Trophoblast cell (in vitro differentiated cells and primary cell): ENCODE results near the gene SLIT3.

ENCODE experiments used
- DNase-seq, 2 donors: peaks; one replicate each; pipeline ENCODE4 v3.0.0-alpha.2; 2016
- H2AFZ ChIP-seq: 2 replicates; pipeline ENCODE4 v1.6.1; 2013; ENCODE audit warnings: low read length, moderate library complexity, mild to moderate bottlenecking; ENCODE audit not compliant: insufficient read depth, poor library complexity
- H2AK5ac ChIP-seq: 2 replicates; pipeline ENCODE4 v1.6.1; 2013; ENCODE audit warnings: mild to moderate bottlenecking, low read length
- H2BK120ac ChIP-seq: 2 replicates; pipeline ENCODE4 v1.6.1; 2013; ENCODE audit warnings: low read length, mild to moderate bottlenecking, moderate library complexity; ENCODE audit not compliant: insufficient read depth, poor library complexity
- H2BK12ac ChIP-seq: 2 replicates; pipeline ENCODE4 v1.6.1; 2013; ENCODE audit warnings: mild to moderate bottlenecking, low read length, moderate library complexity
- H2BK5ac ChIP-seq: 2 replicates; pipeline ENCODE4 v1.6.1; 2013; ENCODE audit warnings: low read length, low read depth, moderate library complexity, mild to moderate bottlenecking; ENCODE audit not compliant: poor library complexity
- H3K14ac ChIP-seq: 2 replicates; pipeline ENCODE4 v1.6.1; 2013; ENCODE audit warnings: mild to moderate bottlenecking, low read length
- H3K18ac ChIP-seq: 2 replicates; pipeline ENCODE4 v1.6.1; 2013; ENCODE audit warnings: mild to moderate bottlenecking, low read length
- H3K23ac ChIP-seq: 2 replicates; pipeline ENCODE4 v1.6.1; 2013; ENCODE audit warnings: low read length
- H3K27ac ChIP-seq: 2 replicates; pipeline ENCODE4 v1.5.1; 2013; ENCODE audit warnings: low read depth, mild to moderate bottlenecking, inconsistent platforms, low read length, moderate library complexity
- H3K27me3 ChIP-seq: 2 replicates; pipeline ENCODE4 v1.6.1; 2013; ENCODE audit warnings: inconsistent platforms, mild to moderate bottlenecking, low read length, moderate library complexity; ENCODE audit not compliant: insufficient read depth
- H3K36me3 ChIP-seq, 2 experiments: 1 replicate in 1 of 2; 2 replicates in 1 of 2; pipeline ENCODE4 v1.6.1; 2013; ENCODE audit warnings: low read length in 2 of 2, mild to moderate bottlenecking in 2 of 2, moderate library complexity in 1 of 2; ENCODE audit not compliant: insufficient read depth in 2 of 2, control insufficient read depth in 1 of 2
- H3K4ac ChIP-seq: 2 replicates; pipeline ENCODE4 v1.6.1; 2013; ENCODE audit warnings: low read depth, mild to moderate bottlenecking, low read length, moderate library complexity
- H3K4me1 ChIP-seq, 2 experiments: 1 replicate in 1 of 2; 2 replicates in 1 of 2; pipeline ENCODE4 v1.6.1; 2013; ENCODE audit warnings: low read length in 2 of 2, mild to moderate bottlenecking in 2 of 2, moderate library complexity in 1 of 2; ENCODE audit not compliant: insufficient read depth in 2 of 2, control insufficient read depth in 1 of 2
- H3K4me2 ChIP-seq: 2 replicates; pipeline ENCODE4 v1.6.1; 2013; ENCODE audit warnings: inconsistent platforms, mild to moderate bottlenecking, low read length, moderate library complexity
- H3K4me3 ChIP-seq: 2 replicates; pipeline ENCODE4 v1.5.1; 2013; ENCODE audit warnings: mild to moderate bottlenecking, low read depth, low read length, inconsistent platforms
- H3K79me1 ChIP-seq: one replicate; pipeline ENCODE4 v1.6.1; 2013; ENCODE audit warnings: low read length
- H3K79me2 ChIP-seq: 2 replicates; pipeline ENCODE4 v1.6.1; 2013; ENCODE audit warnings: low read length, mild to moderate bottlenecking; ENCODE audit not compliant: control insufficient read depth, insufficient read depth, poor library complexity
- H3K9ac ChIP-seq: 2 replicates; pipeline ENCODE4 v1.6.1; 2013; ENCODE audit warnings: mild to moderate bottlenecking, low read length
- H3K9me3 ChIP-seq: 2 replicates; pipeline ENCODE4 v1.6.1; 2013; ENCODE audit warnings: low read depth, mild to moderate bottlenecking, control low read depth, inconsistent platforms, low read length; ENCODE audit not compliant: insufficient read depth
- H4K12ac ChIP-seq: 2 replicates; pipeline ENCODE4 v1.6.1; 2013; ENCODE audit warnings: low read depth, mild to moderate bottlenecking, low read length, moderate library complexity
- H4K8ac ChIP-seq: 2 replicates; pipeline ENCODE4 v1.6.1; 2013; ENCODE audit warnings: low read depth, mild to moderate bottlenecking, low read length, moderate library complexity
- H4K91ac ChIP-seq: one replicate; pipeline ENCODE4 v1.6.1; 2013; ENCODE audit warnings: low read depth, mild to moderate bottlenecking, low read length, moderate library complexity
- WGBS: extraction: QIAGEN DNeasy Blood & Tissue Kit; methylation state at CpG from one replicate; pipeline ENCODE4 v1.1.7; 2013; ENCODE audit warnings: missing lambda C conversion rate; ENCODE audit not compliant: insufficient read length, insufficient coverage; ENCODE audit errors: extremely low coverage; 5-methylcytosine and 5-hydroxymethylcytosine counted together

SLIT3 gene

DNA sequence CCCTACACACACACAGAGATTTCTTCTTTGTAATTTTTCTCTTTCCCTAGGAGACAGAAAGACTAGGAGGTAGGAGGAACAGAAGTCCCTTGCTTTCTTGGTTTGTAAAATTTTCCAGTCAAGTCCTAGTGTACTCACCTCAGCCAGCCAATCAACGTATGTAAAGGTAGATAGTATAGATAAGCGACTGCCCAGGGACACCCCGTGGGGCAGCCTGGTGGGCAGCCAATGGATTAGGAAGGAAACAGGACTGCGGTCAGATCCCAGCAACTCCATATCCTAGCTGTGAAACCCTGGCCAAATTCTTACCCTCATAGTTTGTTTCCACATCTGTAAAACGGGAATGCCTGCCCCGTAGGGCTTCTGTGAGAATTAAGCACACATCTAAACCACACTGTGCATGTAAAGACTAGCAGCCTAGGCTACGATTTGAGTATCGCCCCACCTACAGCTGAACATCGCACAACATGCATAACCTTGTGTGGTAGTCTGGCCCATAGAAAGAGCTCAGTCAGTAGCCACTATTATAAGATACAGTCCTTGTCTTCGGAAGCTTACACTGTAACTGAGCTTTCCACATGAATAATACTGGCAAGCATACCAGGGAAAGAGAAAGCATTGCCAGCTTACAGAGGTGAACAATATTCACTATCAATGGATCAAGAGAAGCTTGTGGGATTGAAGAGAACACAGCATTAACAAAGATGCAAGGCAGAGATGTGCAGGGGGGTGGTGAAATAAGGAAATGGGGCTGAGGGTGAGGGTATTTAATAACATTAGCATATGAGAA lies 368.3 kb downstream of the SLIT3 start:
- Histone ChIP-seq H3K9ac (no peak overlapping the region), H2AK5ac (no peak overlapping the region), H3K27me3 (no peaks in the 10 kb centered on the region), H3K4me2 (no peak overlapping the region), H2BK5ac (no peak overlapping the region), H3K18ac (no peak overlapping the region), H4K91ac (no peak overlapping the region), H3K36me3 (no peaks in the 10 kb centered on the region), H3K23ac (no peak overlapping the region), H3K79me1 (no peaks in the 10 kb centered on the region), H2AFZ (no peak overlapping the region), H3K4me1 (peaks cover 5 to 8% of the 10 kb centered on the region in 2 experiments), H3K4me3 (no peak overlapping the region), H4K8ac (no peak overlapping the region), H4K12ac (no peak overlapping the region), H3K14ac (no peak overlapping the region), H3K4ac (no peak overlapping the region), H3K79me2 (no peaks in the 10 kb centered on the region), H3K9me3 (no peaks in the 10 kb centered on the region), H3K27ac (no peak overlapping the region), H2BK12ac (no peak overlapping the region), H2BK120ac (no peak overlapping the region)
- peak in 1 of 2 donors; percentile 35 for DNase-seq
- WGBS, result no CpG with 5 or more reads among the region's 10 CpGs

GRCh38 chr5:168931638-168932345 lies 369.1 kb downstream of the SLIT3 start:
- H3K4me3 ChIP-seq, result no peak overlapping the region
- H3K79me2 ChIP-seq, result no peaks in the 10 kb centered on the region
- H3K27me3 ChIP-seq, result no peaks in the 10 kb centered on the region
- no peak overlapping the region for H3K23ac ChIP-seq
- no peak overlapping the region for H3K27ac ChIP-seq
- H4K91ac ChIP-seq, result no peak overlapping the region
- no peak overlapping the region for H4K8ac ChIP-seq
- no peak overlapping the region for H2BK12ac ChIP-seq
- peaks cover 5 to 8% of the 10 kb centered on the region in 2 experiments for H3K4me1 ChIP-seq
- H3K9me3 ChIP-seq, result no peaks in the 10 kb centered on the region
- no peak overlapping the region for H3K18ac ChIP-seq
- no peak overlapping the region for H2BK5ac ChIP-seq
- no peak overlapping the region for H3K4ac ChIP-seq
- no peak overlapping the region for H3K9ac ChIP-seq
- H3K14ac ChIP-seq, result no peak overlapping the region
- H3K79me1 ChIP-seq, result no peaks in the 10 kb centered on the region
- peak; percentile 81 to 91 for DNase-seq
- H4K12ac ChIP-seq, result no peak overlapping the region
- H3K4me2 ChIP-seq, result no peak overlapping the region
- H2BK120ac ChIP-seq, result no peak overlapping the region
- H2AFZ ChIP-seq, result no peak overlapping the region
- no CpG with 5 or more reads among the region's 8 CpGs for WGBS
- H3K36me3 ChIP-seq, result no peaks in the 10 kb centered on the region
- no peak overlapping the region for H2AK5ac ChIP-seq

DNA sequence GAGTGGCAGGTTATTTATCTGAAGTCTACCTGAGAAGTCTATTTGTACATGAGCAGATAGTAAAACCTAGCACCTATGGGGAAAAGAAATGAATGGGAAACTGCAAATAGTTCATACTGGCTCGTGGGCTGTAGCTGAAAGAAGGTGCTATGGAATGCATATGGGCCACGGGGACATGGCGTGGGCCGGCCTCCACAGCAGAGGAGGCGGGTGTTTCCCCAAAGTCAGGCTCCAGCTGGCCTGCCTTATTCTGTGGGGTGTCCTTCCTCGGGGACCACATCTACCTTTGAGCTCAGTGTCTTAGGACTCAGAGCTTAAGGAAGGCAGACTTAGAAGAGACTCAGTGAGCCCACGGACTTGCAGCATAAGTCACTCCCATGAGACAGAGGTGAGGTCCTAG lies 371.3 kb downstream of the SLIT3 start:
- H3K79me2 ChIP-seq, result no peaks in the 10 kb centered on the region
- no peak overlapping the region for H3K18ac ChIP-seq
- no peak overlapping the region for H4K8ac ChIP-seq
- H3K14ac ChIP-seq, result no peak overlapping the region
- no peak overlapping the region for H3K27ac ChIP-seq
- no peaks in the 10 kb centered on the region for H3K9me3 ChIP-seq
- peaks cover 2 to 6% of the 10 kb centered on the region in 2 experiments for H3K4me1 ChIP-seq
- H3K4me3 ChIP-seq, result no peak overlapping the region
- H2BK5ac ChIP-seq, result no peak overlapping the region
- no peak overlapping the region for H3K4me2 ChIP-seq
- H2BK12ac ChIP-seq, result no peak overlapping the region
- no peaks in the 10 kb centered on the region for H3K36me3 ChIP-seq
- H3K27me3 ChIP-seq, result no peaks in the 10 kb centered on the region
- no peak overlapping the region for H2BK120ac ChIP-seq
- H2AK5ac ChIP-seq, result no peak overlapping the region
- no peaks in the 10 kb centered on the region for H3K79me1 ChIP-seq
- no peak overlapping the region for H3K23ac ChIP-seq
- H3K4ac ChIP-seq, result no peak overlapping the region
- no CpG with 5 or more reads among the region's 7 CpGs for WGBS
- DNase-seq, result no peak
- no peak overlapping the region for H4K12ac ChIP-seq
- no peak overlapping the region for H2AFZ ChIP-seq
- no peak overlapping the region for H3K9ac ChIP-seq
- H4K91ac ChIP-seq, result no peak overlapping the region

DNA sequence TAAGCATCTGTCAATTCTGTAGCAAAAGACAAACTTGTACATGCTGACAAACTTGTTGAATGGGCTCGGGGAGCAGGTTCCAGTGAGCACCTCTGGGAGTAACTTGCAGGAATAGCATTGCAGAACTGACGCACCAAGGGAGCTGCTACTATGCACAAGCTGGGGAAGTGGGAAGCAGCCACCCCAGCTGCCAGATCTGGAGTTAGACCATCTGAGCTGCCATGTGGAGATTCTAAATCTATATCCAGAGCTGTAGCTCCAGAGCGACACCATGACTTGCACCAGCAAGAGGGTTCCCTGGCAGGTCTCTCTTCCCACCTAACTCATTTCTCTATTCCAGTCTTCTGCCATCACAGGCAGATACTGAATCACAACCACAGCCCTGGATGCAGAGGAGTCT lies 375.8 kb downstream of the SLIT3 start:
- Histone ChIP-seq H2AFZ (no peak overlapping the region), H3K79me1 (no peaks in the 10 kb centered on the region), H3K4ac (no peak overlapping the region), H2BK5ac (no peak overlapping the region), H3K36me3 (peaks cover 0 to 2% of the 10 kb centered on the region in 2 experiments), H4K8ac (no peak overlapping the region), H3K4me3 (no peak overlapping the region), H3K4me2 (no peak overlapping the region), H4K12ac (no peak overlapping the region), H3K79me2 (no peaks in the 10 kb centered on the region), H2BK120ac (no peak overlapping the region), H3K9ac (no peak overlapping the region), H3K27ac (no peak overlapping the region), H2AK5ac (no peak overlapping the region), H3K14ac (no peak overlapping the region), H3K27me3 (no peaks in the 10 kb centered on the region), H3K9me3 (no peaks in the 10 kb centered on the region), H2BK12ac (no peak overlapping the region), H3K4me1 (no peaks in the 10 kb centered on the region), H4K91ac (no peak overlapping the region), H3K23ac (no peak overlapping the region), H3K18ac (no peak overlapping the region)
- WGBS, result no CpG with 5 or more reads among the region's 3 CpGs
- no peak for DNase-seq
